WERI-Rb-1 (cell line): Measurements from ENCODE around the gene CAMTA1.

Experiments used
- DNase-seq: peaks from one replicate; pipeline ENCODE4 v3.0.0-alpha.2; 2020
- H3K27ac ChIP-seq: fragments of 250-450 bp; sonication (Bioruptor Pico); 2 replicates; pipeline ENCODE4 v1.5.1; 2020; ENCODE audit warnings: mild to moderate bottlenecking, moderate library complexity
- H3K27me3 ChIP-seq: fragments of 250-450 bp; sonication (Bioruptor Pico); 2 replicates; pipeline ENCODE4 v1.5.1; 2021; ENCODE audit warnings: mild to moderate bottlenecking, low read depth, moderate library complexity; ENCODE audit not compliant: insufficient read depth, severe bottlenecking
- H3K36me3 ChIP-seq: fragments of 250-450 bp; sonication (Bioruptor Pico); 2 replicates; pipeline ENCODE4 v1.5.1; 2020; ENCODE audit warnings: mild to moderate bottlenecking, moderate library complexity
- H3K4me3 ChIP-seq: 2 replicates; pipeline ENCODE4 v1.5.1; 2011; ENCODE audit warnings: low read depth, mild to moderate bottlenecking, control low read depth, low read length
- H3K9me3 ChIP-seq: fragments of 250-450 bp; sonication (Bioruptor Pico); 2 replicates; pipeline ENCODE4 v1.5.1; 2021; ENCODE audit warnings: mild to moderate bottlenecking, moderate library complexity; ENCODE audit not compliant: severe bottlenecking
- CTCF ChIP-seq: IDR thresholded peaks from 2 replicates; pipeline ENCODE4 v1.5.1; 2011; ENCODE audit warnings: low read depth, mild to moderate bottlenecking, control low read depth, inconsistent platforms, low read length

Gene CAMTA1

GRCh38 chr1:7119156-7119555 is 333.9 kb downstream of the CAMTA1 start:
- Histone ChIP-seq H3K9me3 (no peaks in the 10 kb centered on the region), H3K4me3 (no peak overlapping the region), H3K36me3 (no peaks in the 10 kb centered on the region), H3K27me3 (no peaks in the 10 kb centered on the region), H3K27ac (no peak overlapping the region)
- no peak for DNase-seq
- no peak for TF ChIP-seq CTCF

- no peak overlapping the region for H3K4me3 ChIP-seq
- H3K27ac ChIP-seq = no peak overlapping the region
- TF ChIP-seq CTCF = no peak; the same call in 1 of the 2 replicates
- no peak for DNase-seq
- H3K36me3 ChIP-seq = no peaks in the 10 kb centered on the region
- H3K9me3 ChIP-seq = no peaks in the 10 kb centered on the region
- H3K27me3 ChIP-seq = no peaks in the 10 kb centered on the region
Observed at GRCh38 chr1:7120863-7121621, 335.8 kb downstream of the CAMTA1 start.

- TF ChIP-seq CTCF = no peak
- Histone ChIP-seq H3K27ac (no peak overlapping the region), H3K4me3 (no peak overlapping the region)
Observed at GRCh38 chr1:7121622-7121988, 336.4 kb downstream of the CAMTA1 start.

GRCh38 chr1:7127322-7128075 is 342.2 kb downstream of the CAMTA1 start:
- peak; percentile 47 for DNase-seq
- Histone ChIP-seq H3K4me3 (no peak overlapping the region), H3K36me3 (no peaks in the 10 kb centered on the region), H3K27me3 (no peaks in the 10 kb centered on the region), H3K27ac (no peak overlapping the region), H3K9me3 (no peaks in the 10 kb centered on the region)
- TF ChIP-seq CTCF = peak; percentile 27; the same call in 1 of the 2 replicates

More at GRCh38 chr1:7121622-7121988, 336.4 kb downstream of the CAMTA1 start:
- Histone ChIP-seq H3K36me3 (no peaks in the 10 kb centered on the region), H3K9me3 (no peaks in the 10 kb centered on the region), H3K27me3 (no peaks in the 10 kb centered on the region)
- DNase-seq = no peak

GRCh38 chr1:7128293-7128692 is 343.0 kb downstream of the CAMTA1 start:
- Histone ChIP-seq H3K4me3 (no peak overlapping the region), H3K27ac (no peak overlapping the region), H3K9me3 (no peaks in the 10 kb centered on the region), H3K27me3 (no peaks in the 10 kb centered on the region), H3K36me3 (no peaks in the 10 kb centered on the region)
- DNase-seq = no peak
- TF ChIP-seq CTCF = no peak
